Heart left ventricle (tissue), 16 donors: ENCODE data around the gene MCCD1. TPM values are rescaled to one million over a fixed set of nuclear protein-coding genes. Genes with fewer than 3 reads are reported as not detected.

Experiments used
- ATAC-seq, 4 donors: fragments of 200-7000 bp; cut with Tn5 transposase; one replicate each; pipeline ENCODE4 v1.9.1; 2020 to 2022; ENCODE audit warnings: moderate library complexity in 4 of 4, mild to moderate bottlenecking in 3 of 4, moderate number of reproducible peaks in 1 of 4
- DNase-seq, 5 donors: peaks; one replicate each; pipeline ENCODE4 v3.0.0-alpha.2; 2020
- H3K27ac ChIP-seq, 12 donors: fragments of 200-600 bp; sonication (generic) in 4 of 12; one replicate each; pipeline versions ENCODE4 v1.5.0 to v1.8.0; 2016 to 2022; ENCODE audit warnings: mild to moderate bottlenecking in 2 of 12
- H3K27me3 ChIP-seq, 9 donors: fragments of 200-600 bp; sonication (generic) in 2 of 9; one replicate each; pipeline versions ENCODE4 v1.5.1 to v1.8.0; 2016 to 2022; ENCODE audit warnings: mild to moderate bottlenecking in 3 of 9
- H3K36me3 ChIP-seq, 9 donors: fragments of 200-600 bp; sonication (generic) in 2 of 9; one replicate each; pipeline versions ENCODE4 v1.5.0 to v1.8.0; 2018 to 2022; ENCODE audit warnings: mild to moderate bottlenecking in 2 of 9
- H3K4me1 ChIP-seq, 12 donors: fragments of 200-600 bp; sonication (generic) in 4 of 12; one replicate each; pipeline versions ENCODE4 v1.5.0 to v1.8.0; 2016 to 2022; ENCODE audit warnings: mild to moderate bottlenecking in 3 of 12
- H3K4me3 ChIP-seq, 12 donors: fragments of 200-600 bp; sonication (generic) in 4 of 12; one replicate each; pipeline versions ENCODE4 v1.5.0 to v1.8.0; 2017 to 2022; ENCODE audit warnings: mild to moderate bottlenecking in 9 of 12, moderate library complexity in 4 of 12
- H3K9me3 ChIP-seq, 12 donors: fragments of 200-600 bp; sonication (generic) in 4 of 12; one replicate each; pipeline versions ENCODE4 v1.5.0 to v1.8.0; 2016 to 2022; ENCODE audit warnings: mild to moderate bottlenecking in 1 of 12
- POLR2A ChIP-seq, 2 donors: fragments of 450-650 bp; IDR thresholded peaks; one replicate each; pipeline ENCODE4 v1.6.1; 2017; ENCODE audit warnings: antibody characterized with exemption in 2 of 2, mild to moderate bottlenecking in 2 of 2, moderate library complexity in 2 of 2
- WGBS, 4 donors: extraction: QIAGEN DNeasy Blood & Tissue Kit in 2 of 4; methylation state at CpG; one replicate each; pipeline versions ENCODE4 v1.1.5 to v1.1.7; 2013 to 2018; 5-methylcytosine and 5-hydroxymethylcytosine counted together
- intact Hi-C, 10 donors: fragments of 100-400 bp; cut with DNase I; formaldehyde crosslinking; loops; one replicate each; pipeline versions ENCODE4 v1.11.1 to v1.14.2; 2022
- long read RNA-seq, 3 donors: library from polyadenylated mRNA; unstranded; transcript quantifications; one replicate each; pipeline ENCODE4 v2.0.0, GENCODE V29; 2020 to 2021
- polyA plus RNA-seq, 2 donors: library from polyadenylated mRNA; stranded (reverse); fragments of 200-250 nt; gene quantifications; one replicate each; pipeline ENCODE4 v1.2.3, GENCODE V29; 2013
- total RNA-seq, 9 donors: library from RNA; depleted of rRNA in 2 of 9; stranded (reverse); fragments of >200 nt in 2 of 9; fragmentation: NEBNext Ultra II Directional in 3 of 9; extraction: Animal tissue kit (Norgen Biotek cat#: 25700) in 3 of 9; gene quantifications; one replicate each; pipeline versions ENCODE4 v1.1.0 to v1.2.4, GENCODE V29; 2016 to 2023
- TF ChIP-seq, protein P1 (sequence below), 12 donors: fragments of 200-600 bp; sonication (generic) in 4 of 12; IDR thresholded peaks; one replicate each; pipeline versions ENCODE4 v1.5.0 to v1.8.0; 2018 to 2022; ENCODE audit warnings: antibody characterized with exemption in 12 of 12, mild to moderate bottlenecking in 5 of 12
- donor health status: ischemic (EF 13 %, LVEDD 7.1; RV severe dilation, severe dysfunction).
- donor health status: healthy with polysubstance abuse.
- donor health status: DM: no; HTN: yes; CAD: no.
- donor health status: DM: no; HTN: no; CAD: no.
- donor health status: ischemic (EF 25% LVEDD 6.9; RV normal size, moderate dysfunction).
- donor health status: ischemic (EF 25% LVEDD 5.7; RV mildly dilated, moderate dysfunction).
- donor health status: healthy.
- donor health status: DM: yes; HTN: yes; CAD: no.
- donor health status: ischemic (EF 35%, LVEDD 5.7; RV mildly dilated, moderate dysfunction).
- donor health status: nonischemic (EF 11% LVEDD 7.7; RV severe dilation, severe dysfunction).
- donor health status: DM: yes; HTN: yes; CAD: no.
- donor health status: PGD.
- donor health status: ischemic (EF 29% LVEDD 5.4; RV normal size, mild dysfunction).
- donor health status: nonischemic (EF 23%, LVEDD 6.1; RV moderate dilation, normal function).

The MCCD1 gene, protein sequence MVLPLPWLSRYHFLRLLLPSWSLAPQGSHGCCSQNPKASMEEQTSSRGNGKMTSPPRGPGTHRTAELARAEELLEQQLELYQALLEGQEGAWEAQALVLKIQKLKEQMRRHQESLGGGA
- total RNA-seq (not detected), polyA plus RNA-seq (not detected)
- long read RNA-seq, donor 1 = 0 reads
- long read RNA-seq, donor 2 = 0 reads
- long read RNA-seq, donor 3 = 0 reads

DNA sequence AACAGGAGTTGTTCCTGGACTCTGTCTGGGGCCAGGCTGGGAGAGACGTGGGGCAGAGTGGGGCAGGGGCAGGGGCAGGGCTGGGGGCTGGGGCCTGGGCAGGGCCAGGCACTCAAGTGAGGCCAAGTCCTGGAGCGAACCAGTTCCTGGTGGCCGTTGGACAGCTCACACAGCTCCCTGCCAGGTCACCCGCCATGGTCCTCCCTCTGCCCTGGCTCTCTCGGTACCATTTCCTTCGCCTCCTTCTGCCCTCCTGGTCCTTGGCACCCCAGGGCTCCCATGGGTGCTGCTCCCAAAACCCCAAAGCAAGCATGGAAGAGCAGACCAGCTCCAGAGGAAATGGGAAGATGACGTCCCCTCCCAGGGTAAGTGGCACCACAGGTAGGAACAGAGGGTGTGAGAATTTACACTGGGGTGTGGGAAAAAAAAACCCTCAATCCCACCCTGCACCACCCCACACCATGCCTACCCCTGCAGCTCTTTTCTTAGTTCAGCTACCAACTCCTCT lies at the start of gene MCCD1:
Gene MCCD1 (plus strand): TSS at position 142 of the 508 bp plus-strand sequence. CDS start 53 bp downstream, at position 195.
- 59 to 73% (median 68%) methylated on average over 7 of the region's 7 CpGs for WGBS, 4 donors
- Histone ChIP-seq H3K27me3 (no peaks in the 10 kb centered on the region), H3K27ac (peak within 1 kb of the TSS in 1 of 12 donors; percentile 2), H3K9me3 (no peaks in the 10 kb centered on the region), H3K4me1 (peaks cover 0 to 8% (median 0%) of the 10 kb centered on the region in 12 donors), H3K4me3 (no peak within 1 kb of the TSS), H3K36me3 (peaks cover 0 to 46% (median 45%) of the 10 kb centered on the region in 9 donors)
- DNase-seq (no peak), ATAC-seq (peak in 2 of 4 donors; percentile 32 to 40)
- no peak for TF ChIP-seq POLR2A (IDR thresholded peaks at IDR 0.05)
- TF ChIP-seq, protein P1, sequence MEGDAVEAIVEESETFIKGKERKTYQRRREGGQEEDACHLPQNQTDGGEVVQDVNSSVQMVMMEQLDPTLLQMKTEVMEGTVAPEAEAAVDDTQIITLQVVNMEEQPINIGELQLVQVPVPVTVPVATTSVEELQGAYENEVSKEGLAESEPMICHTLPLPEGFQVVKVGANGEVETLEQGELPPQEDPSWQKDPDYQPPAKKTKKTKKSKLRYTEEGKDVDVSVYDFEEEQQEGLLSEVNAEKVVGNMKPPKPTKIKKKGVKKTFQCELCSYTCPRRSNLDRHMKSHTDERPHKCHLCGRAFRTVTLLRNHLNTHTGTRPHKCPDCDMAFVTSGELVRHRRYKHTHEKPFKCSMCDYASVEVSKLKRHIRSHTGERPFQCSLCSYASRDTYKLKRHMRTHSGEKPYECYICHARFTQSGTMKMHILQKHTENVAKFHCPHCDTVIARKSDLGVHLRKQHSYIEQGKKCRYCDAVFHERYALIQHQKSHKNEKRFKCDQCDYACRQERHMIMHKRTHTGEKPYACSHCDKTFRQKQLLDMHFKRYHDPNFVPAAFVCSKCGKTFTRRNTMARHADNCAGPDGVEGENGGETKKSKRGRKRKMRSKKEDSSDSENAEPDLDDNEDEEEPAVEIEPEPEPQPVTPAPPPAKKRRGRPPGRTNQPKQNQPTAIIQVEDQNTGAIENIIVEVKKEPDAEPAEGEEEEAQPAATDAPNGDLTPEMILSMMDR (IDR thresholded peaks at IDR 0.05) = no peak
- intact Hi-C loops = no loop called here

DNA sequence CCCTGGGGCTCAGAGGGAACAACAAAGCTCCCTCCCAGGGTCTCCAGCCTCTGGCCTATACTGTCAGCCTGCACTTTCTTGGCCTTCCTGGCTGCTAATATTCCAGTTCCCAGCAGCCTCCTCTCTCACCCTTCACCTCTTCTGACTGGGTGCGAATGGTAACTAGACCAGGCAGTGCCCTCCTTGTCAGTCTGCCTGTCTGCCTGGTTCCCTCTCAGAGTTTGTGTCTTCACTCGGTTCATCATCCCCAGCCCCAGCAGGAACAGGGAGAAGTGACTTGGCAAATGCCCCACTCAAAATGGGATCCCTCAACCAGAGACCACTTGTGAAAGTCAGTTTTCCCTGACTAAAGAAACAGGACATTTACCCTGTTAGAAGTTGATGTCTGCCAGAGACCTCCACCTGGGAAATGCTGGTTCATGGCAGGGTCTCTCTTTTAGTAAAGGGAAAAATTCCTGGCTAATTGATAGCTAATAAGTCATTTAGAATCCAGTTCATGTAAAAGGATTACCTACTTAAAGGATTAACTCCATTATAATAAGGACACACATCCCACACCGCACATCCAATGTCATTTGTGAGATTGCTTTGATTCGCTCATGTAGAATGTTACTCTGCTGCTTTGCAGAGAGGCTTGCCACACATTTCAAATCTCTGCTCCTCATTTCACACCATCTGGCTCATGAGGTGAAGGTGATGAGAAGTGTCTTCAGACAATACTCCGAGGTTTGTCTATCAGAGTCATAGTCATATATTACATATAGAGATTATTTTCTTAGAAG lies 49.4 kb upstream of the MCCD1 start:
- Histone ChIP-seq H3K4me3 (no peak overlapping the region), H3K27me3 (no peaks in the 10 kb centered on the region), H3K4me1 (peaks cover 0 to 3% (median 0%) of the 10 kb centered on the region in 12 donors), H3K9me3 (no peaks in the 10 kb centered on the region), H3K36me3 (no peaks in the 10 kb centered on the region), H3K27ac (no peak overlapping the region)
- intact Hi-C loops = no loop called here
- TF ChIP-seq, protein P1 (IDR thresholded peaks at IDR 0.05) = no peak
- no peak for TF ChIP-seq POLR2A (IDR thresholded peaks at IDR 0.05)
- WGBS, 4 donors = 85 to 91% (median 88%) methylated on average over 5 of the region's 5 CpGs
- no peak for DNase-seq
- no peak for ATAC-seq

DNA sequence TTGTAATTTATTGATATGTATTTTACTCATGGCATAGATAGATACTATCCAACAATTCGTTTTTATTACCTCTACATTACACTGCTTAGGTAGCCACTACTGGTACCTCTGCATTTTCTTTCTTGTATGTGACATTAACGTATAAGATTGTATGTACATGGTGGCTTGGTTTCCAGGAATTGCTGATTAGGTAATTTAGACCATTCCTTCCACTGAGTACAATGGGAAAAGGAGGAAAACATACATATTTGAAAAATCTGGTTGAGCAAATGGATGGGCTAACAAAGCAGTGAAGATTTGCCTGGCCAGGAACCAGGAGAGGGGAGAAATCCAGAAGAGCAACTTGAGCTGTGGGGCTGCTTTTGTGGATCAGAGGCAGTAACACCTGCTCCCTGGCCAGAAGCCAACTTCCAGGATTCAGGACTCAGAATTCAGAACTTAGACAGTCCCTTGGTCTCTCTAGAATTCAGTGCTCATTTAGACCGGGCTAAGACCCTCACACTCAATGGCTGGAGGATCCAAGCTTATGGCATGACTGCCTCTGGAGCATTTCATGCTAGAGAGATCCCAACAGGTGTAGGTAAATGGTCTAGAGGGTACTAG lies 48.7 kb upstream of the MCCD1 start:
- intact Hi-C loops = no loop called here
- Histone ChIP-seq H3K27me3 (no peaks in the 10 kb centered on the region), H3K36me3 (no peaks in the 10 kb centered on the region), H3K4me1 (no peaks in the 10 kb centered on the region), H3K27ac (no peak overlapping the region), H3K9me3 (no peaks in the 10 kb centered on the region), H3K4me3 (no peak overlapping the region)
- no peak for ATAC-seq
- WGBS, 4 donors = 63 to 77% (median 70%) methylated on average over 3 of the region's 3 CpGs
- no peak for DNase-seq
- TF ChIP-seq POLR2A (IDR thresholded peaks at IDR 0.05) = no peak

DNA sequence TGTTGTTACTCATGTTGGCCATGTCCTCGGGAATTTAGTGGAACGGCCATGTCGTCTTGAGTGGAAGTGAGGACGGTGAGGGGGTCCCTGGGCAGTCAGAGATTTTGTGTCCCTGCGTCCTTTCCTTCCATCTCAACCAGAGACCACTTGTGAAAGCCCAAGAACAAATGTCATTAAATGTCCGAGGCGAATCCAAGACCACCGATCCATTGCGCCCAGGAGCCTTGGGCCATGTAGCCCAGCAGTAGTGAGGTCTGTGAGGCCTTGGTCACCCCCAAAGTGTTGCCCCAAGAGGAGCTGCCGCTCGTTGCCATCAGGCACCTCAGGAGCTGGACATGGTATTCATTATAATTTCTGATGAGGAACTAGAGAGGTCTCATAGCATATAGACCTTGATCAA lies 48.2 kb upstream of the MCCD1 start:
- no peak for DNase-seq
- Histone ChIP-seq H3K36me3 (no peaks in the 10 kb centered on the region), H3K27me3 (no peaks in the 10 kb centered on the region), H3K27ac (no peak overlapping the region), H3K4me3 (no peak overlapping the region), H3K9me3 (no peaks in the 10 kb centered on the region), H3K4me1 (no peaks in the 10 kb centered on the region)
- ATAC-seq = no peak
- no peak for TF ChIP-seq POLR2A (IDR thresholded peaks at IDR 0.05)
- TF ChIP-seq, protein P1 (IDR thresholded peaks at IDR 0.05) = no peak
- intact Hi-C loops = no loop called here
- WGBS, 4 donors = 85 to 90% (median 88%) methylated on average over 11 of the region's 11 CpGs
